Ovary (tissue), 9 donors: ENCODE measurements around the gene TMCO4. TPM values are rescaled to one million over a fixed set of nuclear protein-coding genes. Genes with fewer than 3 reads are reported as not detected.

Source experiments
- DNase-seq, 5 donors: peaks; one replicate each; pipeline ENCODE4 v3.0.0-alpha.2; 2019 to 2020
- H3K27ac ChIP-seq, 2 donors: fragments of 200-600 bp; one replicate each; pipeline versions ENCODE4 v1.5.1 to v1.8.0; 2019 to 2022
- H3K27me3 ChIP-seq: fragments of 200-600 bp; one replicate; pipeline ENCODE4 v1.8.0; 2022
- H3K36me3 ChIP-seq: fragments of 200-600 bp; sonication (generic); one replicate; pipeline ENCODE4 v1.5.1; 2019
- H3K4me1 ChIP-seq: one replicate; pipeline ENCODE4 v1.8.1; 2013; ENCODE audit warnings: mild to moderate bottlenecking, moderate library complexity; ENCODE audit not compliant: insufficient read depth
- H3K4me3 ChIP-seq: fragments of 200-600 bp; sonication (generic); one replicate; pipeline ENCODE4 v1.5.1; 2017
- H3K9me3 ChIP-seq, 2 donors: fragments of 200-600 bp in 1 of 2; sonication (generic) in 1 of 2; one replicate each; pipeline versions ENCODE4 v1.5.1 to v1.8.1; 2013 to 2019; ENCODE audit warnings: mild to moderate bottlenecking in 1 of 2, moderate library complexity in 1 of 2
- EP300 ChIP-seq: sonication (generic); formaldehyde crosslinking; IDR thresholded peaks from one replicate; pipeline ENCODE4 v1.6.1; 2017; ENCODE audit warnings: antibody characterized with exemption
- POLR2A ChIP-seq: fragments of 450-650 bp; IDR thresholded peaks from one replicate; pipeline ENCODE4 v1.6.1; 2017; ENCODE audit warnings: antibody characterized with exemption, mild to moderate bottlenecking, moderate library complexity
- WGBS, 3 donors: extraction: QIAGEN DNeasy Blood & Tissue Kit in 1 of 3; methylation state at CpG; one replicate each; pipeline versions ENCODE4 v1.1.5 to v1.1.7; 2013 to 2017; 5-methylcytosine and 5-hydroxymethylcytosine counted together
- intact Hi-C, 4 donors: fragments of 100-400 bp; cut with DNase I; formaldehyde crosslinking; loops; one replicate each; pipeline versions ENCODE4 v1.11.0 to v1.15.1; 2022 to 2023
- polyA plus RNA-seq, 2 donors: library from polyadenylated mRNA; stranded (reverse); fragments of 200-250 nt in 1 of 2; fragments of 350-450 nt in 1 of 2; fragmentation: Illumina TruSeq in 1 of 2; extraction: RNeasy Lipid Tissue Mini Kit (QIAGEN cat#74804) in 1 of 2; gene quantifications; one replicate each; pipeline ENCODE4 v1.2.3, GENCODE V29; 2013 to 2014
- total RNA-seq, 7 donors: library from RNA; depleted of rRNA in 2 of 7; stranded (reverse); fragments of >200 nt in 2 of 7; fragmentation: NEBNext Ultra II Directional in 3 of 7; extraction: Animal tissue kit (Norgen Biotek cat#: 25700) in 3 of 7; gene quantifications; one replicate each; pipeline versions ENCODE4 v1.1.0 to v1.2.4, GENCODE V29; 2016 to 2023
- TF ChIP-seq, protein P1 (sequence below), 3 donors: fragments of 450-650 bp in 2 of 3; fragments of 200-600 bp in 1 of 3; IDR thresholded peaks; one replicate each; pipeline versions ENCODE4 v1.5.1 to v1.8.0; 2016 to 2022; ENCODE audit warnings: antibody characterized with exemption in 3 of 3, mild to moderate bottlenecking in 1 of 3
- donor health status: DM: no; HTN: no; CAD: no; lungs with moderate emphysema.
- donor health status: DM: no; HTN: no; CAD: no.
- donor health status: Bipolar disorder and iron deficiency.
- donor health status: DM: yes; HTN: yes; CAD: no.
- donor health status: DM: no; HTN: no; CAD: no.
- donor health status: DM: yes; HTN: yes; CAD: no.

Gene TMCO4
- total and polyA plus RNA-seq, 9 donors = 14.2 to 26.0 (median 21.4) TPM

DNA sequence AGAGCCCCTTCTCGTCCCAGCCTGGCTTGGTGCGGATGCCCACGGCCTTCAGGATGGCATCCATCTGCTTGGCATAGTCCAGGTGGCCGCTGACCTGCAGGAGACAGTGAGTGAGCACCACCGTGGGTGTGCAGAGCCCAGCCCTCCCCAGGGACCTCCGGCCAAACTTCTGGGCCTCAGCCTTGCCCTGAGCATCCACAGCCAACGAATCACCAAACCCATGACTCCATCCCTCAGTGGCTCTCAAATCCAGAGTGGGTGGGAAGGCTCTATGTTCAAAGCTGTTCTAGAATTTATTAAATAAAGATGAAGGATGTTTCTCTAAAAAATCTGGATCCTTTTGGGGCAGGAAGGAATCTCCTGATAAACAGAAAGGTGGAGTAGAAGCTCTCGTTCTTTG lies 116.4 kb downstream of the TMCO4 start:
- H3K9me3 ChIP-seq = no peaks in the 10 kb centered on the region
- TF ChIP-seq, protein P1, sequence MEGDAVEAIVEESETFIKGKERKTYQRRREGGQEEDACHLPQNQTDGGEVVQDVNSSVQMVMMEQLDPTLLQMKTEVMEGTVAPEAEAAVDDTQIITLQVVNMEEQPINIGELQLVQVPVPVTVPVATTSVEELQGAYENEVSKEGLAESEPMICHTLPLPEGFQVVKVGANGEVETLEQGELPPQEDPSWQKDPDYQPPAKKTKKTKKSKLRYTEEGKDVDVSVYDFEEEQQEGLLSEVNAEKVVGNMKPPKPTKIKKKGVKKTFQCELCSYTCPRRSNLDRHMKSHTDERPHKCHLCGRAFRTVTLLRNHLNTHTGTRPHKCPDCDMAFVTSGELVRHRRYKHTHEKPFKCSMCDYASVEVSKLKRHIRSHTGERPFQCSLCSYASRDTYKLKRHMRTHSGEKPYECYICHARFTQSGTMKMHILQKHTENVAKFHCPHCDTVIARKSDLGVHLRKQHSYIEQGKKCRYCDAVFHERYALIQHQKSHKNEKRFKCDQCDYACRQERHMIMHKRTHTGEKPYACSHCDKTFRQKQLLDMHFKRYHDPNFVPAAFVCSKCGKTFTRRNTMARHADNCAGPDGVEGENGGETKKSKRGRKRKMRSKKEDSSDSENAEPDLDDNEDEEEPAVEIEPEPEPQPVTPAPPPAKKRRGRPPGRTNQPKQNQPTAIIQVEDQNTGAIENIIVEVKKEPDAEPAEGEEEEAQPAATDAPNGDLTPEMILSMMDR (IDR thresholded peaks at IDR 0.05) = no peak
- TF ChIP-seq EP300 (no peak), POLR2A (no peak)
- H3K4me3 ChIP-seq = no peak overlapping the region
- DNase-seq = no peak
- H3K27ac ChIP-seq = no peak overlapping the region
- WGBS, 3 donors = 81 to 90% (median 81%) methylated on average over 6 to 8 of the region's 8 CpGs
- intact Hi-C loops = no loop called here
- H3K36me3 ChIP-seq = no peaks in the 10 kb centered on the region
- no peaks in the 10 kb centered on the region for H3K27me3 ChIP-seq
- H3K4me1 ChIP-seq = no peaks in the 10 kb centered on the region

DNA sequence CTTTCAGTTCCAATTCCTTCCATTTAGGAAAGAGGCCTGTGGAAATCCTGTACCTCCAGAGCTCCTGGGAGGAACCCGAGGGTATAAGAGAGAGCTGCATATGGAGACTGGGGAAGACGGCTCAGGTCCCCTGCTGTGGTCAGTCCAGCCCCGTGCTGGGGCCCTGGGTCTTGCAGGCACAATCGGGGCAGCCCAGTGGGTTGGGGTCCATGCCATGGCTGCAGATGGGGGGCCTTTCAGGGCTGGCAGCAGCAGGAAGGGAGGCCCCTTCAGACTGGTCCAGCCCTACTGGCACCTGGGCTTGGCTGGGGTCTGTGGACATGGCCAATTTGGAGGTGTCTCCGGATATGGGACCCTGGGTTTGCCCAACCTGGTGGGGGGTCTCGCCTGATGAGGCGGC lies 116.8 kb downstream of the TMCO4 start:
- TF ChIP-seq EP300 (no peak), POLR2A (no peak)
- TF ChIP-seq, protein P1 (IDR thresholded peaks at IDR 0.05) = no peak
- intact Hi-C loops = no loop called here
- Histone ChIP-seq H3K36me3 (no peaks in the 10 kb centered on the region), H3K4me1 (no peaks in the 10 kb centered on the region), H3K27ac (no peak overlapping the region), H3K9me3 (no peaks in the 10 kb centered on the region), H3K4me3 (no peak overlapping the region), H3K27me3 (no peaks in the 10 kb centered on the region)
- 76 to 91% (median 76%) methylated on average over 7 of the region's 7 CpGs for WGBS, 3 donors
- DNase-seq = no peak

DNA sequence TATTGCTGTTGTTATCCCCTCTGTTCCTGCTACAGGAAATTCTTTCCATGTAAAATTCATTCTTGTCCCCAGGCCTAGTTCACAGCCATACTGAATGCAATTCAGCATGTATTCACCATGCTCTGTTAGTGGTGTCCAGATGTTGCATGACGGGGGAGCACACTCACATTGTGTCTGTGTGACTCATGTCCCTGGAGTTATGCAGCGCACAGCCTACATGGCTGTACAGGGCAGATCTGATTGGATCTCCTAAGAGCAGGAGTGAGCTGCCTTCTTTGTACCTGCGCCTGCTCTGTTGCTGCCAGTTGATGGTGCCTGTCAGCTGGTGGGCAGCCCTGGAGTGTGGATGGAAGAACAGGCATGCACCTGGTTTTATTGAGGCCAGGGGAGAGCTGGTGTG lies 117.5 kb downstream of the TMCO4 start:
- Histone ChIP-seq H3K36me3 (no peaks in the 10 kb centered on the region), H3K27me3 (no peaks in the 10 kb centered on the region), H3K4me3 (no peak overlapping the region), H3K4me1 (no peaks in the 10 kb centered on the region), H3K27ac (no peak overlapping the region), H3K9me3 (no peaks in the 10 kb centered on the region)
- intact Hi-C loops = no loop called here
- TF ChIP-seq POLR2A = no peak
- TF ChIP-seq, protein P1 (IDR thresholded peaks at IDR 0.05) = no peak
- TF ChIP-seq EP300 = no peak
- 89 to 92% (median 91%) methylated on average over 3 of the region's 3 CpGs for WGBS, 3 donors
- DNase-seq = no peak

DNA sequence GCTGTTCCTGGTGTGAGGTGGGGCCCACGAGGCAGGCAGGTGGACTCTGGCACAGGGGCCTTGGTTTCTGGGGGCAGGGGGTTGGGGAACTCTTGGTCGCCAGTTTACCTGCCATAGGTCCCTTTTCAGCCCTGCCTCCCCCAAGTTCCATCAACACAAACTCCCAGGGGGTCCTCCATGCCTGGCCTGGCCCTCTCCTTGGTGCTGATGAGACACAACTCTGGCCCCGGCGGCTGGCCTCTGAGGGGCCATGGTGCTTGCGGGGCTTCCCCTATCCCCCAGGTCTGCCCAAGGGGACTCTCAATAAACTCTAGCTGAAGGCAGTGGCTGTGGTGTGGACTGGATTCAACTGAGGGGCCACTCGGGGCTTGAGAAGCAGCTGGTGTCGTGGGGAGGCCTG lies 119.1 kb downstream of the TMCO4 start:
- Histone ChIP-seq H3K36me3 (no peaks in the 10 kb centered on the region), H3K27me3 (no peaks in the 10 kb centered on the region), H3K4me1 (no peaks in the 10 kb centered on the region), H3K27ac (no peak overlapping the region), H3K9me3 (no peaks in the 10 kb centered on the region), H3K4me3 (no peak overlapping the region)
- DNase-seq = no peak
- TF ChIP-seq POLR2A (no peak), EP300 (no peak)
- TF ChIP-seq, protein P1 (IDR thresholded peaks at IDR 0.05) = no peak
- intact Hi-C loops = no loop called here
- WGBS, 3 donors = 69 to 77% (median 77%) methylated on average over 7 of the region's 7 CpGs

DNA sequence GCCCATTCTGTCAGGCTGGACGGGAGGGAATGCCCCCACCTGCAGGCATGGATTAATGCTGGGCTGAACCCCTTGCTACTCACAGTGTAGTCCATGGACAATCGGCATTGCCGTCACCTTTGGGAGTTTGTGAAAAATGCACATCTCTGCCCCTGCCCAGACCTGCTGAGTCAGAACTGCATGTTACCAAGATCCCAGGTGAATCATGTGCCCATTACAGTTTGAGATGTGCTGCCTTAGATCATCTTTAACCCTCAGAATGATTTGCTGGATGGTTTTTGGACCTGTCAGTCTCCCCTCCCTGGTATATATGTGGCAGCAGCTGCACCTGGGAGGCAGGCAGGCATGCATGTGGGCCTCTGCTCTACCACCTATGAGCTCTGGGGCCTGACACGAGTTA lies 120.0 kb downstream of the TMCO4 start:
- H3K36me3 ChIP-seq = no peaks in the 10 kb centered on the region
- no peak overlapping the region for H3K27ac ChIP-seq
- intact Hi-C loops = no loop called here
- no peak overlapping the region for H3K4me3 ChIP-seq
- TF ChIP-seq EP300 (no peak), POLR2A (no peak)
- TF ChIP-seq, protein P1 (IDR thresholded peaks at IDR 0.05) = no peak
- H3K27me3 ChIP-seq = no peaks in the 10 kb centered on the region
- no peak for DNase-seq
- H3K4me1 ChIP-seq = no peaks in the 10 kb centered on the region
- WGBS, 3 donors = 67 to 76% (median 72%) methylated on average over 4 of the region's 4 CpGs
- H3K9me3 ChIP-seq = no peaks in the 10 kb centered on the region
